Astrocyte of the cerebellum (primary cell): ENCODE data around the gene KIAA0040.

Source experiments
- DNase-seq: peaks from one replicate; pipeline ENCODE4 v3.0.0-alpha.2; 2011; ENCODE audit warnings: low read depth
- H3K4me3 ChIP-seq: 2 replicates; pipeline ENCODE4 v1.5.1; 2011; ENCODE audit warnings: mild to moderate bottlenecking, low read depth, low read length, moderate library complexity
- CTCF ChIP-seq: IDR thresholded peaks from 2 replicates; pipeline ENCODE4 v1.5.1; 2012; ENCODE audit warnings: low read length, low read depth, moderate library complexity, mild to moderate bottlenecking; ENCODE audit errors: missing control alignments
- in situ Hi-C: cut with HindIII; loops from 2 replicates; pipeline ENCODE4 v1.10.0; 2017; ENCODE audit warnings: low sequenced_read_pairs

The KIAA0040 gene

GRCh38 chr1:175129644-175129996 lies 63.0 kb downstream of the KIAA0040 start:
- no peak overlapping the region for H3K4me3 ChIP-seq
- in situ Hi-C loops, result no loop called here
- TF ChIP-seq CTCF, result no peak
- no peak for DNase-seq

GRCh38 chr1:175129182-175129581 lies 63.4 kb downstream of the KIAA0040 start:
- no peak overlapping the region for H3K4me3 ChIP-seq
- no peak for DNase-seq
- TF ChIP-seq CTCF, result no peak
- in situ Hi-C loops, result no loop called here

GRCh38 chr1:175128523-175128922 lies 64.1 kb downstream of the KIAA0040 start:
- TF ChIP-seq CTCF, result no peak
- DNase-seq, result no peak
- no peak overlapping the region for H3K4me3 ChIP-seq
- in situ Hi-C loops, result no loop called here

GRCh38 chr1:175127565-175127964 lies 65.0 kb downstream of the KIAA0040 start:
- in situ Hi-C loops, result no loop called here
- TF ChIP-seq CTCF, result no peak
- no peak for DNase-seq
- no peak overlapping the region for H3K4me3 ChIP-seq

GRCh38 chr1:175126347-175126746 lies 66.2 kb downstream of the KIAA0040 start:
- in situ Hi-C loops, result no loop called here
- TF ChIP-seq CTCF, result no peak
- no peak overlapping the region for H3K4me3 ChIP-seq
- DNase-seq, result no peak

- no peak for DNase-seq
- no peak for TF ChIP-seq CTCF
- in situ Hi-C loops, result no loop called here
- H3K4me3 ChIP-seq, result no peak overlapping the region
Observed at GRCh38 chr1:175124861-175125260, 67.7 kb downstream of the KIAA0040 start.

GRCh38 chr1:175120511-175120910 lies 72.1 kb downstream of the KIAA0040 start:
- TF ChIP-seq CTCF, result no peak
- DNase-seq, result no peak
- in situ Hi-C loops, result no loop called here
- H3K4me3 ChIP-seq, result no peak overlapping the region
